Upper lobe of left lung (tissue), 6 donors: ENCODE results near the gene NR4A3. TPM values are rescaled to one million over a fixed set of nuclear protein-coding genes. Genes with fewer than 3 reads are reported as not detected.

ENCODE experiments used
- ATAC-seq, 2 donors: fragments of 200-7000 bp; cut with Tn5 transposase; one replicate each; pipeline ENCODE4 v1.9.1; 2022; ENCODE audit warnings: mild to moderate bottlenecking in 2 of 2, moderate library complexity in 2 of 2; ENCODE audit not compliant: low FRiP score in 2 of 2
- DNase-seq, 2 donors: peaks; one replicate each; pipeline ENCODE4 v3.0.0-alpha.2; 2019 to 2020
- H3K27ac ChIP-seq, 4 donors: fragments of 200-600 bp; sonication (generic); one replicate each; pipeline ENCODE4 v1.5.1; 2016 to 2019
- H3K27me3 ChIP-seq, 4 donors: fragments of 200-600 bp; sonication (generic); one replicate each; pipeline ENCODE4 v1.5.1; 2017 to 2019
- H3K36me3 ChIP-seq, 4 donors: fragments of 200-600 bp; sonication (generic); one replicate each; pipeline ENCODE4 v1.5.1; 2016 to 2019
- H3K4me1 ChIP-seq, 4 donors: fragments of 200-600 bp; sonication (generic); one replicate each; pipeline ENCODE4 v1.5.1; 2018 to 2019
- H3K4me3 ChIP-seq, 4 donors: fragments of 200-600 bp; sonication (generic); one replicate each; pipeline ENCODE4 v1.5.1; 2017 to 2019; ENCODE audit warnings: mild to moderate bottlenecking in 2 of 4, moderate library complexity in 1 of 4
- H3K9me3 ChIP-seq, 4 donors: fragments of 200-600 bp; sonication (generic); one replicate each; pipeline ENCODE4 v1.5.1; 2018 to 2019
- EP300 ChIP-seq, 4 donors: sonication (generic); formaldehyde crosslinking; IDR thresholded peaks; one replicate each; pipeline ENCODE4 v1.5.1; 2017; ENCODE audit warnings: antibody characterized with exemption in 4 of 4, control low read depth in 2 of 4
- POLR2A ChIP-seq, 4 donors: fragments of 450-650 bp; IDR thresholded peaks; one replicate each; pipeline ENCODE4 v1.5.1; 2016 to 2017; ENCODE audit warnings: antibody characterized with exemption in 4 of 4, mild to moderate bottlenecking in 2 of 4
- POLR2AphosphoS5 ChIP-seq, 2 donors: sonication (generic); formaldehyde crosslinking; IDR thresholded peaks; one replicate each; pipeline ENCODE4 v1.5.1; 2017; ENCODE audit warnings: antibody characterized with exemption in 2 of 2
- WGBS, 2 donors: methylation state at CpG; one replicate each; pipeline ENCODE4 v1.1.5; 2017 to 2018; 5-methylcytosine and 5-hydroxymethylcytosine counted together
- total RNA-seq, 6 donors: library from RNA; depleted of rRNA in 4 of 6; stranded (reverse); fragments of >200 nt in 4 of 6; gene quantifications; one replicate each; pipeline versions ENCODE4 v1.1.0 to v1.2.1, GENCODE V29; 2016 to 2021
- TF ChIP-seq, protein P1 (sequence below), 6 experiments: fragments of 450-650 bp in 4 of 6; fragments of 200-600 bp in 2 of 6; sonication (generic) in 2 of 6; IDR thresholded peaks; one replicate each; pipeline ENCODE4 v1.5.1; 2016 to 2019; ENCODE audit warnings: antibody characterized with exemption in 6 of 6
- donor health status: DM: no; HTN: no; CAD: no; lungs with moderate emphysema.
- donor health status: DM: no; HTN: yes; CAD: no; lungs with severe emphysema.

The NR4A3 gene
- total RNA-seq, 6 donors from 2014 or later = 1.0 to 10.8 (median 5.6) TPM

DNA sequence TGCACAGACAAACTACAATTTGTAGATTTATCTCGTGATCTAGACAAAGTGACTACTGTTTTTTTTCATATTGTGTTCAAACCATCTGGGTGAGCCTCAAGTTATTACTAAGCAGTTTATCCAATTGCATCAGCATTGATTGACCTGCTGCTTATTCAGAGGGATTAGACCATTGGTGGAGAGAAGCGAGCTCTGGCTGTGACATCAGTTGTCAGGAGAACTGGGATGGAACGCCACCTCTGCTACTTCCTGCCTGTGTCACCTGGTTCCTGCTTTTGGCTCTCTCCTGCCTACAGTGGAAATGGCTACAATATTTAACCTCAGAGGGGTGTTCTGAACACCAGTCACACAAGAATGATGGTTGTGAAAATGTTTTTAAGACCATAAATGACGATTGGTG lies 12.1 kb downstream of the NR4A3 start:
- peaks cover 0 to 3% (median 2%) of the 10 kb centered on the region in 4 donors for H3K4me1 ChIP-seq
- no peaks in the 10 kb centered on the region for H3K36me3 ChIP-seq
- no peaks in the 10 kb centered on the region for H3K9me3 ChIP-seq
- TF ChIP-seq POLR2A (IDR thresholded peaks at IDR 0.05) = no peak
- no peak for TF ChIP-seq POLR2AphosphoS5 (IDR thresholded peaks at IDR 0.05)
- TF ChIP-seq, protein P1, sequence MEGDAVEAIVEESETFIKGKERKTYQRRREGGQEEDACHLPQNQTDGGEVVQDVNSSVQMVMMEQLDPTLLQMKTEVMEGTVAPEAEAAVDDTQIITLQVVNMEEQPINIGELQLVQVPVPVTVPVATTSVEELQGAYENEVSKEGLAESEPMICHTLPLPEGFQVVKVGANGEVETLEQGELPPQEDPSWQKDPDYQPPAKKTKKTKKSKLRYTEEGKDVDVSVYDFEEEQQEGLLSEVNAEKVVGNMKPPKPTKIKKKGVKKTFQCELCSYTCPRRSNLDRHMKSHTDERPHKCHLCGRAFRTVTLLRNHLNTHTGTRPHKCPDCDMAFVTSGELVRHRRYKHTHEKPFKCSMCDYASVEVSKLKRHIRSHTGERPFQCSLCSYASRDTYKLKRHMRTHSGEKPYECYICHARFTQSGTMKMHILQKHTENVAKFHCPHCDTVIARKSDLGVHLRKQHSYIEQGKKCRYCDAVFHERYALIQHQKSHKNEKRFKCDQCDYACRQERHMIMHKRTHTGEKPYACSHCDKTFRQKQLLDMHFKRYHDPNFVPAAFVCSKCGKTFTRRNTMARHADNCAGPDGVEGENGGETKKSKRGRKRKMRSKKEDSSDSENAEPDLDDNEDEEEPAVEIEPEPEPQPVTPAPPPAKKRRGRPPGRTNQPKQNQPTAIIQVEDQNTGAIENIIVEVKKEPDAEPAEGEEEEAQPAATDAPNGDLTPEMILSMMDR (IDR thresholded peaks at IDR 0.05) = no peak
- no peak for TF ChIP-seq EP300 (IDR thresholded peaks at IDR 0.05)
- H3K27me3 ChIP-seq = peaks cover 0 to 4% (median 1%) of the 10 kb centered on the region in 4 donors
- WGBS, 2 donors = 78 to 96% methylated on average over 4 of the region's 4 CpGs
- no peak overlapping the region for H3K27ac ChIP-seq
- DNase-seq = no peak
- no peak for ATAC-seq
- no peak overlapping the region for H3K4me3 ChIP-seq

DNA sequence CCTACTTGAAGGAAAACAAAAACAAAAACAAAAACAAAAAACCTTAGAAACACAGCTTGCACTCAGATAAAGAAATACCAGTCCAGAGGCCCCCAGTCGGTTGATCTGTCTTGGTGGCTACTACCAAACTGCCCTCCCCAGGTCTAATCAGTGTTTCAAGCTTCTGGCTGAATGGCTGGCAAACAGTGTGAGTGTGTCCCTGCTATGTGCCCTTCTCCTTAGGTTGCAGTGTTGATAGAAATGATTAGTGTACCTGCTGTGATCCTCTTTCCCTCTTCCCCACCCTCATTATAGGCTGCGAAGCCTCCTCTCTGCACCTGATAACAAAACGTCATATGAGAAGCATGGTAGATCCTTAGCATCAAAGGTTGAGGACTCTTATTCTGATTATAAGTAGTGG lies 12.8 kb downstream of the NR4A3 start:
- TF ChIP-seq, protein P1 (IDR thresholded peaks at IDR 0.05) = no peak
- TF ChIP-seq POLR2A (IDR thresholded peaks at IDR 0.05) = no peak
- no peak for TF ChIP-seq EP300 (IDR thresholded peaks at IDR 0.05)
- TF ChIP-seq POLR2AphosphoS5 (IDR thresholded peaks at IDR 0.05) = no peak
- Histone ChIP-seq H3K27me3 (no peaks in the 10 kb centered on the region), H3K4me1 (no peaks in the 10 kb centered on the region), H3K4me3 (no peak overlapping the region), H3K9me3 (no peaks in the 10 kb centered on the region), H3K36me3 (no peaks in the 10 kb centered on the region), H3K27ac (no peak overlapping the region)
- DNase-seq = no peak
- 94 to 97% methylated on average over 3 of the region's 3 CpGs for WGBS, 2 donors
- ATAC-seq = no peak

DNA sequence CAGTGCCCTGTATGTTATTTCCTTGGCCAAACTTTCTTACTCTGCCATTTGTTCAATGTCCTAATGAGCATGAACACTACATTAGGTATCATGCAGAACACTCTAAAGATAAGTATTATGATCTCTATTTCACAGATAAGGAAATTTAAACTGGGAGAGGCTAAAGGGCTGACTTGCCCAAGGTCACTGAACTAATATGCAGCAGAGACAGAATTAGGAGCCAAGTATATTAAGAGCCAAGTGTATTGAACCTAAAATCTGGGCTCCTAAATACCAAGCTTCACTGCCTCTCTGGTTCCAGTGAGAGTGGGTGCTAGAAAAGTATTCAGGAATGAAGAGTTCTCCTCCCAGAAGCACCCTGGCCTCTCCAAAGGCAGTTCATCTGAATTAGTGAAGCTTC lies 13.5 kb downstream of the NR4A3 start:
- Histone ChIP-seq H3K9me3 (no peaks in the 10 kb centered on the region), H3K36me3 (no peaks in the 10 kb centered on the region), H3K27ac (no peak overlapping the region), H3K27me3 (no peaks in the 10 kb centered on the region), H3K4me1 (no peaks in the 10 kb centered on the region), H3K4me3 (no peak overlapping the region)
- DNase-seq (no peak), ATAC-seq (no peak)
- TF ChIP-seq POLR2AphosphoS5 (IDR thresholded peaks at IDR 0.05) = no peak
- TF ChIP-seq, protein P1 (IDR thresholded peaks at IDR 0.05) = no peak
- no peak for TF ChIP-seq EP300 (IDR thresholded peaks at IDR 0.05)
- TF ChIP-seq POLR2A (IDR thresholded peaks at IDR 0.05) = no peak

DNA sequence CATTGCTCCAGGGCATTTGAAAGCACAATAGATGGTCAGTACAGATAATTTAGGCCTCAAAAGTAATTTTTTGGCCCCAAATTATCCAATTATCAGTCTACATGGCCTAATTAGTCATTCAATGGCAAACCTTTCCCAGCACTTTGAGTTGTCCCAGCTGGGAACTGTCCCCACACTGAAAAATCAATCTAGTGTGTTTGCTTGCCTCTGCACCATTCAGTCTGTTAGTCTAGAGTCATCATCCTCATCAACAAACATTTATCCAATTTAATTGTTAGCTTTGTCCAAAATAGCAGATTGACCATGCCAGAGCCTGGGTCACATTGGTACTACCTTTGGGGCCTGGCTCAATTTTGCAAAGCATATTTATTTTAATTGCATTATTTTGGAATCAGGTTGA lies 13.9 kb downstream of the NR4A3 start:
- no peaks in the 10 kb centered on the region for H3K27me3 ChIP-seq
- H3K9me3 ChIP-seq = no peaks in the 10 kb centered on the region
- no peak overlapping the region for H3K4me3 ChIP-seq
- no peak overlapping the region for H3K27ac ChIP-seq
- no peak for TF ChIP-seq POLR2A (IDR thresholded peaks at IDR 0.05)
- no peak for TF ChIP-seq POLR2AphosphoS5 (IDR thresholded peaks at IDR 0.05)
- TF ChIP-seq, protein P1 (IDR thresholded peaks at IDR 0.05) = no peak
- no peak for TF ChIP-seq EP300 (IDR thresholded peaks at IDR 0.05)
- H3K4me1 ChIP-seq = no peaks in the 10 kb centered on the region
- no peak for DNase-seq
- no peak for ATAC-seq
- H3K36me3 ChIP-seq = no peaks in the 10 kb centered on the region

DNA sequence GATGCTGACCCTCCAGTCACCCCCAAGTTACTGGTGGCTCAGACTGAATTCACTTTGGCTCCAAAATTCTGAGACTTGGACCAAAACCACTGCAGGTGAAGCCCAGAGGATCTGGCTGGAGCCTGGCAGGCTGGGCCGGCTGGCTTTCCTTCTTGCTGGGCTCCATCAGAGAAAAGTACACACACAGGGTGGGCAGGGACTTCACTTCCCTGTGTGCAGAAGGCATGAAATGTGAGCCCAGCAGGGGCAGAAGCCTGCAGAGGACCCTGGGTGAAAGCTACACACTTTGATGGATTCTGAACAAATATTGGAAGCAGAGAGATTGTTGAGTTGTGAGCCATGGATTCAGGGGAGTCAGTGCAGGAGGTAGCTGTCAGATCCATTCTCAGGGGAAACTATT lies 18.4 kb downstream of the NR4A3 start:
- ATAC-seq (no peak), DNase-seq (no peak)
- H3K4me3 ChIP-seq = no peak overlapping the region
- H3K27me3 ChIP-seq = no peaks in the 10 kb centered on the region
- H3K36me3 ChIP-seq = no peaks in the 10 kb centered on the region
- TF ChIP-seq, protein P1 (IDR thresholded peaks at IDR 0.05) = no peak
- no peak for TF ChIP-seq POLR2AphosphoS5 (IDR thresholded peaks at IDR 0.05)
- no peak for TF ChIP-seq EP300 (IDR thresholded peaks at IDR 0.05)
- no peak for TF ChIP-seq POLR2A (IDR thresholded peaks at IDR 0.05)
- WGBS, 2 donors = 86 to 94% methylated on average over 1 of the region's 1 CpG
- no peak overlapping the region for H3K27ac ChIP-seq
- H3K9me3 ChIP-seq = no peaks in the 10 kb centered on the region
- no peaks in the 10 kb centered on the region for H3K4me1 ChIP-seq
